ENCODE results near the gene THBD. TPM values are rescaled to one million over a fixed set of nuclear protein-coding genes. Genes with fewer than 3 reads are reported as not detected.

The THBD gene
- total and polyA plus RNA-seq, 2 of the 4 experiments (the other 2 are of a cell fraction), result 0.07 TPM; not detected in 1

GRCh38 chr20:23078351-23079015 is 29.0 kb upstream of the THBD start:
- H3K9ac ChIP-seq (ENCODE audit: low read depth, low read length), result no peak overlapping the region
- no peak overlapping the region for H3K4me2 ChIP-seq (ENCODE audit: low read depth, low read length)
- H3K36me3 ChIP-seq (ENCODE audit: control insufficient read depth, insufficient read depth, low read length), result no peaks in the 10 kb centered on the region
- no peaks in the 10 kb centered on the region for H3K79me1 ChIP-seq (ENCODE audit: low read depth in 1 of 2, low read length in 2 of 2)
- H4K5ac ChIP-seq (ENCODE audit: low read depth, low read length), result no peak overlapping the region
- no peak overlapping the region for H2BK120ac ChIP-seq (ENCODE audit: low read depth, low read length)
- no peak overlapping the region for H2BK20ac ChIP-seq (ENCODE audit: low read depth, low read length)
- no peaks in the 10 kb centered on the region for H3K9me3 ChIP-seq (ENCODE audit: control insufficient read depth, insufficient read depth, low read length)
- TF ChIP-seq MAFK (IDR thresholded peaks at IDR 0.05; ENCODE audit: low read depth, low read length), result no peak
- no peak for TF ChIP-seq RFX5 (IDR thresholded peaks at IDR 0.05; ENCODE audit: low read depth, low read length)
- no peak for TF ChIP-seq MAZ (IDR thresholded peaks at IDR 0.05; ENCODE audit: borderline replicate concordance, low read depth, low read length)
- no peak for TF ChIP-seq CHD1 (IDR thresholded peaks at IDR 0.05; ENCODE audit: low read depth, low read length)
- TF ChIP-seq RCOR1 (IDR thresholded peaks at IDR 0.05; ENCODE audit: insufficient replicate concordance, low read length), result no peak
- no peak for TF ChIP-seq POLR2A (IDR thresholded peaks at IDR 0.05; ENCODE audit: low read depth, low read length)
- TF ChIP-seq SMC3 (IDR thresholded peaks at IDR 0.05; ENCODE audit: low read depth, low read length), result no peak
- no peak for TF ChIP-seq USF2 (IDR thresholded peaks at IDR 0.05; ENCODE audit: low read depth, low read length)
- no peak for TF ChIP-seq RAD21 (IDR thresholded peaks at IDR 0.05; ENCODE audit: low read length)
- no peak for TF ChIP-seq ELK1 (IDR thresholded peaks at IDR 0.05; ENCODE audit: borderline replicate concordance, low read depth, low read length)
- TF ChIP-seq CEBPB (IDR thresholded peaks at IDR 0.05; ENCODE audit: low read depth, low read length), result no peak
- TF ChIP-seq MXI1 (IDR thresholded peaks at IDR 0.05; ENCODE audit: borderline replicate concordance, low read depth, low read length), result no peak
- TF ChIP-seq FOS (IDR thresholded peaks at IDR 0.05; ENCODE audit: low read depth, low read length), result no peak
- no peak for TF ChIP-seq NFE2L2 (IDR thresholded peaks at IDR 0.05; ENCODE audit: low read depth, low read length)
- no peak for TF ChIP-seq BHLHE40 (IDR thresholded peaks at IDR 0.05; ENCODE audit: low read depth, low read length)
- no peak for TF ChIP-seq CTCF (conservative IDR thresholded peaks at IDR 0.05; ENCODE audit: low read depth, low read length)
- no peaks in the 10 kb centered on the region for H4K20me1 ChIP-seq (ENCODE audit: insufficient read depth, low read length)
- H2BK15ac ChIP-seq (ENCODE audit: low read depth, low read length), result no peak overlapping the region
- intact Hi-C loops (cut with micrococcal nuclease) (no loop called here), in situ Hi-C loops (cut with MboI; ENCODE audit: low sequenced_read_pairs) (loop anchor here (25.0 kb wide), 1 partner anchor 109 kb away; no protein-coding TSS in a partner anchor), dilution Hi-C loops (cut with HindIII; ENCODE audit: low sequenced_read_pairs, unreplicated experiment) (no loop called here)
- no peak overlapping the region for H2BK5ac ChIP-seq (ENCODE audit: low read depth, low read length, poor library complexity, severe bottlenecking)
- ChIA-PET POLR2A (ENCODE audit: unreplicated experiment) (no interaction called here), CTCF (no interaction called here)
- no peak overlapping the region for H3K18ac ChIP-seq (ENCODE audit: low read depth, low read length)
- no peak overlapping the region for H2AFZ ChIP-seq (replicated peaks; ENCODE audit: low read length, poor library complexity)
- no peak overlapping the region for H2AK9ac ChIP-seq (replicated peaks; ENCODE audit: low read depth, low read length, poor library complexity)
- no peak overlapping the region for H3K27ac ChIP-seq (ENCODE audit: insufficient read depth, low read length)
- H3K56ac ChIP-seq (ENCODE audit: extremely low read depth, insufficient read depth, low read length), result no peak overlapping the region
- peaks cover 36% of the 10 kb centered on the region for H3K27me3 ChIP-seq (ENCODE audit: control insufficient read depth, insufficient read depth, low read length)
- no peak overlapping the region for H3K23ac ChIP-seq (ENCODE audit: low read depth, low read length)
- H3K4ac ChIP-seq (ENCODE audit: low read depth, low read length), result no peak overlapping the region
- no CpG with 5 or more reads among the region's 5 CpGs for WGBS, 2 experiments (ENCODE audit: extremely low coverage in 2 of 2, insufficient read length in 1 of 2)
- H4K8ac ChIP-seq (ENCODE audit: low read depth in 2 of 2, low read length in 2 of 2), result no peak overlapping the region
- H3K9me1 ChIP-seq (ENCODE audit: insufficient read depth, low read length), result no peaks in the 10 kb centered on the region
- H3K4me1 ChIP-seq (ENCODE audit: control insufficient read depth, insufficient read depth, low read length), result no peaks in the 10 kb centered on the region
- no peak overlapping the region for H3K4me3 ChIP-seq (ENCODE audit: insufficient read depth, low read depth, low read length)
- ATAC-seq (ENCODE audit: low read depth) (no peak), DNase-seq (no peak)
- no TSS peak for BruUV-seq (replicated peaks)
- no peak overlapping the region for H2AK5ac ChIP-seq (ENCODE audit: low read depth, low read length)
- H3K14ac ChIP-seq (replicated peaks; ENCODE audit: low read depth, low read length), result no peak overlapping the region
- no peak overlapping the region for H4K91ac ChIP-seq (ENCODE audit: insufficient read depth, low read depth, low read length)
